SW480 (cell line): ENCODE measurements around the gene PTPRD.

Experiments used
- DNase-seq: peaks from one replicate; pipeline ENCODE4 v3.0.0-alpha.2; 2016; ENCODE audit warnings: low spot score

The PTPRD gene

GRCh38 chr9:10612641-10613398 lies at the start of gene PTPRD:
TSS of gene PTPRD (minus strand) at chr9:10613002.
- peak; percentile 43 for DNase-seq

GRCh38 chr9:10661994-10662393 lies 49.2 kb upstream of the PTPRD start:
- DNase-seq: no peak

DNA sequence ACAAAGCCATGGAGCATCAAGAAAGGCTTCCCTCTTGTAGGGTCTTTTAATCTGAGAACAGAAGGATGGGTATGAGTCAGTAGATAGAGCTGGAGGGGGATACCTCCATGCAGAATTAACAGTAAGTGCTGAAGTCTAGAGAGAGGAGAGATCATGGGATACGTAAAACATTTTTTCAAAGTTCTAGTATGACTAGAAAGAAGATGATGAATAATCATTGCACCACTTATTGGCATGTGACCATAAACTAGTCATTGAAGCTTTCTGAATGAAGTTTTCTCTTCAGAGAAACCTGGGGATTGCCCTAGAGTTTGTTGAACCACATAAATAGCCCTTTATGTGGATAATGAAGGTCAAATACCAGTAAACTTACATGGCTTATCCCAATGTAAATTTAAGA lies 48.6 kb upstream of the PTPRD start:
- no peak for DNase-seq

DNA sequence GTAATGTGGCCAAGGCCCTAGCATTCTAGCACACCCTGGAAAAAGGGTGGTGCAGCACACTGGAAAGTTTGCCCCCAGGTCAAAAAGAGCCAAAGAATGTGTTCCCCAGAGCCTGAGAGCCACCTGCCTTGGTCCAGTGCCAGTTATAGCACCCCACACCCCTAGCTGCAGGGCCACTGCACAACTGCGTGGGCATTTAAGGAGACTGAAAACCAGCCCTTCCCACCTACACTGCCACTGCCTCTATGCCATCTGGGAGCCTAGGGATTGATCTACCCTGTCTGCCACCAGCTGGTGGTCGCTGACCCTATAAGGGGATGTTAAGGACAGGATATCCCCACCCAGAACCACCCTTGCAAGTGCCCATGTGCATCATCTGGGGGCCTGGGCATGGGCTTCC lies 38.2 kb upstream of the PTPRD start:
- no peak for DNase-seq

DNA sequence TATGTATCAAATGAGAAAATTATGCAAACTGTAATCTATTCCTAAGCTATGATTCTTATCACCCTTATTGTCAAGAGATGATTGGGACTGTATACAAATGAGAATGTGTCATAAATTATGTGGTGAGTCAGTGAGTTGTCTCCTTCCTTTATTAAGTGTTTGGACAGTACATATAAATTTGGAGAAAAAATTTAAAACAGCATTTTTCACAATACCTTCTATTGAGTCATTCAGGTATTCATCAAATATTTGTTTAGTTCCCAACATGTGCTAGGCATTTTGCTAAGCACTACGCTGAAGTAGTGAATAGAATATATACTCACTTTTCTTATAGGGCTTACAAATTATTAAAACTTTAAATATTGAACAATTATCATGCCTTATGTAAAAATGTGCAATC lies 36.3 kb upstream of the PTPRD start:
- no peak for DNase-seq

DNA sequence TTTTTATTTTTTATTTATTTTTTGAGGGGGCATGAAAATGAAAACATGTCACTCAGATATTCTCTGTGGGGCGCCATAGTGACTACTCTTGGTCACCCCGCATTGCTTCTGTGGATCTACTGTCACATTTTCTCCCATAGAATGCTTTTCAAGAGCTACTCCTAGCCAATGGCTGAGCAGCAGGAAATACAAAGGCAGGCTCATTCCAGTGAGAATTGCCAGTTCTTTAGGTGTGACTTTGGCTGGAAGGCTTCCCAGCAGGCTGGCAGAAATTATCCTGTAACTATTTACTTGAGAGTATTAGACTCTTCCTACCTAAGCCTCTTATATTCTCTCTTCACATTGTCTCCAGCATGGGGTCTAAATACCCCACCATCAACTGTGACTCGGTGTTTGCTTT lies 21.0 kb upstream of the PTPRD start:
- no peak for DNase-seq

DNA sequence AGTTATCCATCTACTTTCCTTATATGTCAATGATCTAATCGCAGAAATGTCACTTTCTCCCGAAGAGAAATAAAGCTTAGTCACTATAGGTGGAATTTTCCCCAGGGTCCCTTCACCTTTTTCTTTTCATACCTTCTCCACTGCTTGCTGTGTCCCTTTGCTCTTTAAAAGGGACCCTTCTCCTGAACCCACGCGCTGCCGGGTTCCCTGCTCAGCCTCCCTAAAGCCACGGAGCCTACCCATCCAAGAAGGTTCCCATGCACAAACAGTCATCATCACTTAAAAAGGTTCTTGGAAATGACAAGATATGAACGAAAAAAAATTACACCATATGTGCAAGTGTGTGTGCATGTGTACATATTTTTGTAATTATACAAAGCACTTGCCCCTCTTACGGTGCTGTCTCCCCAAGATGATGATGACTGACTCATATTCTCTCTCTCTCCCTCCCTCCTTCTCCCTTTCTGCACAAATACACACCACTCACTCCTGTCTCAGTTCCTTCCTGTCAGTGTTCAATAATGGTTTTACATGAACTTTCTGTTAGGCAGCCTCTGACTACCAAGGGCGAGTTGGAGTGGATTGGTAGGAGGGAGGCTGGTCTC lies 1.5 kb upstream of the PTPRD start:
- no peak for DNase-seq

DNA sequence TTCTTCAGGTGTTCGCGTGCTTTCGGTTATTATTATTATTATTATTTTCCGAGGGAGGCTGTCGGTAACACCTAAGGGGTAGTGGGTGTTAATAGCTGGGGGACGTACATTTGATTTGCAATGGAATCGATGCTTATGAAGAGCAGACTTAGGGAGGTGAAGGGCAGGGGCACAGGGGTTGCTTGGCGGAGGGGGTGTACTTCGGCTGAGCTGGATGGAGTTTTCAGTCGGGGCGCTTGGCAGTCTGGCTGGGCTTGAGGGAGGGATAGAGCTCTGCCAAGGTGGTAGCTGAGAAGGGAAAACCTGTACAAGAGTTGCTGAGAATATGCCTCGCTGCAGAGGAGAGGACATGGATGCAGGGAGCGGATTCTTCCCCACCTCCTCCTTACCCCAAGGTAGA lies 617 bp upstream of the PTPRD start:
- DNase-seq: no peak

DNA sequence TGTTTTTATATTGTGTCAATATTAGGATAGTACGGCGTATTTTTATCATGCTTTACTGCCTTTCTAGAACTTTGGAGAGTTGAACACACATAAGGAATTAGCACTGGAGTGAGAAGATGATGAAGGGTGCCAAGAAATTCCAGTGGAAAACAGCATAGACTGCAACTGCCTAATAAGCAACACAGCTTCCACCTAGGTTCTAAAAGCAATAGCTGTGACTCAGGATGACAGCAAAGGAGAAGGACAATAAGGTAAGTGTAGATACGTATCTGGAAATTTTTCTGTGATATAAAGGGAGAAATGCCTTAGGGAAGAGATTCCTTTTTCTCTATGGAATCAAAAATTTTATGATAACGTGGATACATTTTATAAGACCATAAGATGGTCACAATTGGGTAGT lies 7.4 kb downstream of the PTPRD start:
- DNase-seq: no peak

DNA sequence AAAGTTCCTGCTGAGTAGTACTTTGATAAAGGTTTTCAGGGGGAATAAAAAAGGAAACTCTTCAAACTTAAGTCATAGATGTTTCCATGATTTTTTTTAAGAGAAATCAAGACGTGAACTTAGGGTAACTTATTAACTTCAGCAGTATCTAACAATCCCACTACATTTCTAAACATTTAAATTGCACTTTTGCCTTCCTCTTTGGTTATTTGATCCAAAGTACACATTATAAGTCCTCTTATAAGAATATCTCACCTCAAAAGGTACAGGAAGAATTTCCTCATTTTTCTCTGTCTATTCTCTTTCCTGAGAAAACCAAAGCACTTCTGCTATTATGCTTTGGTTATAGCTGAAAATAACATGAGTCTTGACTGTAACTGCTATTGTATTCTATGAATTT lies 7.9 kb downstream of the PTPRD start:
- DNase-seq: no peak

- DNase-seq: no peak
These were observed 15.0 kb downstream of the PTPRD start for GRCh38 chr9:10597801-10598200.

DNA sequence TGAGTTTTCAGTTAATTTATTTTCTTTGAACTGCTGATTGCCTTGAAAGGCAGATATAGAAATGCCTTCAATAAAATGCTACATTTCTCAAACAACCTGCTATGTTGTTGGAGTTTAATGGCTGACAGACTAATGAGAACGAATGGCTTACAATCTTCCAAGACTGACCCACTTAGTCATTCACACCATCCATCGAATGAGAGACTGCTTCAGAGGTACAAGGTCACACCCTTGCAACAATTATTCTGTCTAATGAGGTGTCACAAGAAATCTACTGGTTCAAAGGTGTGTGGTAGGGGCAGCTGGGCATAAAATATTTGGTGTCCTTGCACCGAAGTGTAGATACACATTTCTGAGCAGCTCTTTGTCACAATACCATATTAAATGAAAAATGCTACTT lies 18.3 kb downstream of the PTPRD start:
- no peak for DNase-seq

DNA sequence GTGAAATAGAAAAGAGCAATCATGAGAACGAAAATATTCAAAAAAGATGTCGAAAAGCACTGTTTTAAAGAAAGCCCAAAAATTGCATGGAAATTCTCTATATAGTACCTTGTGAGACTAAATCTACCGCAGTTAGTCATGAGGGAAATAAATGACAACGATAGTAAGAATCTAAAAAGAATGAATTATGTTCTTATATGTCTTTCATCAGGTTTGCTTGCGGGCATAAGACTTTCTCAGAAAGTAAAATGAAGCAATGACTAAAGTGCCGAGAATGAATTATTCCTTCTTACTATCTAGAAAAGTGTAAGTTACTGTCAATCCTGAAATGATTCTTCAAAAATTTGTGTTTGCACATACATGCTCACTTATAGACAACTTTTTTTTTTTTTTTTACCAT lies 26.4 kb downstream of the PTPRD start:
- no peak for DNase-seq

- no peak for DNase-seq
These were observed 41.1 kb downstream of the PTPRD start for GRCh38 chr9:10571699-10572098.

- DNase-seq: no peak
These were observed 46.0 kb downstream of the PTPRD start for GRCh38 chr9:10566848-10567247.

- DNase-seq: no peak
These were observed 50.0 kb downstream of the PTPRD start for GRCh38 chr9:10562581-10563343.

DNA sequence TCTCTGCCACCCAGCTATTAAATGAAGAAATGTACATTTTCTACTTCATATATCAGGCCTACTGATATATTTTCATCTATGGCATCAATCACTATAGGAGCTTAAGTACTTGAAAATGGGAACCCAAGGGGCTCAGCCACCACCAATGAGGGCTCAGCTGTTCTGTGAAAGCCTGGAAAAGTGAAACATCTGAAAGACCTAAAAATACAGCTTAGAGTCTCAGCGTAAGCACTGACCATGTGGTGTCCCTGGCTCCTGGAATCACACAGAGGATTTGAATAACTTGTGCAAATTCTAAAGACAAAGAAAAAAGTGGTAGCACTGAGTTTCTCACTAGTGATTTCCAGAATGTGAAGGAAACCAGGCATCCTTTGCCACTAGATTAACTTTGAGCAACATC lies 64.5 kb downstream of the PTPRD start:
- DNase-seq: no peak

DNA sequence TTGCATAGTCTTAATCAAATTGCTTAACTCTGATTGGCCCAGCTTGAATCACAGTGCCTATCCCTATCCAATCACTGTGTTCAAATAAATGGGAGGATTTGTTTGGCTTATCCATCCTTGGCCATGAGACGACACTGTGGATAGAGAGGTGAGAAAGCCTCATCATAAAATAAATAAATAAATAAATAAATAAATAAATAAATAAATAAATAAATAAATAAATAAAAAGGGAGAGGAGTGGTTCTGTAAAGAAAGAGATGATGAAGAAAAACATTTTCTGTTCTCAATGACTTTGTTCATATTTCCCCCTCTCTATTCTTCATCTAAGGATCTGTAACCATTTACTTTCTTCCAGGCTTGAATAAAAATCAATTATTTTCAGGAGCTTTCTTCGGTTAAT lies 74.7 kb downstream of the PTPRD start:
- DNase-seq: no peak

- no peak for DNase-seq
These were observed 78.0 kb downstream of the PTPRD start for GRCh38 chr9:10534850-10535249.

DNA sequence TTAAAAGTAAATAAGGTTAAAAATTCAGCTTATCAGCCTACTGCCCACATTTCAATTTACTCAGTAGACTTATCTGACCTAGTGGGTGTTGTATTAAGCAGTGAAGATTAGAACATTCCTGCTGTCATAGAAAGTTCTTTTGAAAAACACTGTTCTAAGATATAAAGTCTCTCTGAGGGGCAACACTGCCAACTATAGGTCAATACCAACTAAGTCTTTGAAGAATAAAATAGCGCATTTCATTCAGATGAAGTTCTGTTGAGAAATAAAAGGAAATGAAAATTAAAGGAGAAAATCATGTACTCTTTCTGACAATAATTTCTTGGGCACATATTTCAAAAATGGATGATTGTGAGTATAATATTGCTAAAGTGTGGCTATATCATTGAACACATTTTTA lies 86.8 kb downstream of the PTPRD start:
- DNase-seq: no peak

DNA sequence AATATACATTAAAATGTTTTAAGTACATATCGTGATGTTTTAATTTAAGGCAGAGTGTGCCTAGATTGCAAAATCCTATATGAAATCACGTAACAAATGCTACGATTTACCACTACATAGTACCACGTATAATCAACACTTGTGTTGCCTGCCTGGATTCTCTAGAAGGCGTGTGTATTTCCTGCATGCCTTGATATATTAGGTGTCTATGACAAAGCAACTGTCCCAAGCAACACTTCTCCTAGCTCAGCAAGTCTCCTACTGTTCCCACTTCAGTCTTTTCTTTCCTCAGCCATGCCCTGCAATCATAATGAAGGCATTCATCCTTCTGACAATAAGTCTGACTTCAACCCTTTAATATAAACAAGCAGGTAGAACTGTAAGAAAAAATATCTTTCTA lies 89.6 kb downstream of the PTPRD start:
- DNase-seq: no peak

DNA sequence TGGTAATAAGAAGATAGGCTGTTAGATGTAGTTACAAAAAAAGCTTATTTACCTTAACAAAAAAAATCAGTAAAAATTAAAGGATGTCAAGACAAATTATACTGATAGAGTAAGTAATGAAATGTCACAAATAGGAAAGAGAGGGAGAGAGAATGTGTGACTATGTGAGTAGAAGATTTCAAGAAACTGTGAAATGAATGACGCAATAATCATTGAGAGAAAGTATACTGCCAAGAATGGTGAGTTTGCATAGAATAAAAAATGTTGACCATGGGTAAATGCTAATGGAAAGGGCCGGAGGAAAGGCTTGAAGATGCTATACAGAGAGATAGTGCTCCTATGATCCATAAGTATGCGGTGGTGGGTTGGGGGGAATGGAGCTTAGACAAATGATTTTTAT lies 100.7 kb downstream of the PTPRD start:
- no peak for DNase-seq

- DNase-seq: no peak
These were observed 123.9 kb downstream of the PTPRD start for GRCh38 chr9:10488937-10489336.
